Keratinocyte (primary cell): Measurements from ENCODE around the gene RHOB.

Source experiments
- EZH2 ChIP-seq: IDR thresholded peaks from one replicate; pipeline ENCODE4 v1.6.1; 2012; ENCODE audit warnings: inconsistent platforms, mild to moderate bottlenecking, low read length, moderate library complexity
- TF ChIP-seq, protein P1 (sequence below), 3 experiments: IDR thresholded peaks in 1 of 3; conservative IDR thresholded peaks in 1 of 3; optimal IDR thresholded peaks in 1 of 3; 2 replicates in 2 of 3; 3 replicates in 1 of 3; pipeline versions ENCODE3 to v1.5.1; 2011; ENCODE audit warnings: low read length in 3 of 3, mild to moderate bottlenecking in 3 of 3, moderate library complexity in 2 of 3, control low read depth in 1 of 3, inconsistent platforms in 1 of 3; ENCODE audit not compliant: insufficient read depth in 2 of 3; ENCODE audit errors: extremely low read depth in 1 of 3

GRCh38 chr2:20430461-20431300 is 16.2 kb upstream of the RHOB start:
- TF ChIP-seq, protein P1, sequence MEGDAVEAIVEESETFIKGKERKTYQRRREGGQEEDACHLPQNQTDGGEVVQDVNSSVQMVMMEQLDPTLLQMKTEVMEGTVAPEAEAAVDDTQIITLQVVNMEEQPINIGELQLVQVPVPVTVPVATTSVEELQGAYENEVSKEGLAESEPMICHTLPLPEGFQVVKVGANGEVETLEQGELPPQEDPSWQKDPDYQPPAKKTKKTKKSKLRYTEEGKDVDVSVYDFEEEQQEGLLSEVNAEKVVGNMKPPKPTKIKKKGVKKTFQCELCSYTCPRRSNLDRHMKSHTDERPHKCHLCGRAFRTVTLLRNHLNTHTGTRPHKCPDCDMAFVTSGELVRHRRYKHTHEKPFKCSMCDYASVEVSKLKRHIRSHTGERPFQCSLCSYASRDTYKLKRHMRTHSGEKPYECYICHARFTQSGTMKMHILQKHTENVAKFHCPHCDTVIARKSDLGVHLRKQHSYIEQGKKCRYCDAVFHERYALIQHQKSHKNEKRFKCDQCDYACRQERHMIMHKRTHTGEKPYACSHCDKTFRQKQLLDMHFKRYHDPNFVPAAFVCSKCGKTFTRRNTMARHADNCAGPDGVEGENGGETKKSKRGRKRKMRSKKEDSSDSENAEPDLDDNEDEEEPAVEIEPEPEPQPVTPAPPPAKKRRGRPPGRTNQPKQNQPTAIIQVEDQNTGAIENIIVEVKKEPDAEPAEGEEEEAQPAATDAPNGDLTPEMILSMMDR (optimal IDR thresholded peaks at IDR 0.05 in 1 of 3, IDR thresholded peaks at IDR 0.05 in 1 of 3, conservative IDR thresholded peaks at IDR 0.05 in 1 of 3; ENCODE audit: extremely low read depth in 1 of 3, insufficient read depth in 2 of 3, low read length in 3 of 3): no peak
- TF ChIP-seq EZH2: no peak
